ENCODE measurements around the gene ARRDC1. TPM values are rescaled to one million over a fixed set of nuclear protein-coding genes. Genes with fewer than 3 reads are reported as not detected.
A peak's percentile ranks its signal among the peaks of the same experiment; 100 is the strongest.
"Not testable (repeated sequence)": the region's sequence is repeated elsewhere in the genome, so short reads cannot be mapped to it uniquely, and the experiment has no call there.

ARRDC1 gene
- polyA plus RNA-seq, 4 donors: 63.4 to 236 (median 123) TPM

DNA sequence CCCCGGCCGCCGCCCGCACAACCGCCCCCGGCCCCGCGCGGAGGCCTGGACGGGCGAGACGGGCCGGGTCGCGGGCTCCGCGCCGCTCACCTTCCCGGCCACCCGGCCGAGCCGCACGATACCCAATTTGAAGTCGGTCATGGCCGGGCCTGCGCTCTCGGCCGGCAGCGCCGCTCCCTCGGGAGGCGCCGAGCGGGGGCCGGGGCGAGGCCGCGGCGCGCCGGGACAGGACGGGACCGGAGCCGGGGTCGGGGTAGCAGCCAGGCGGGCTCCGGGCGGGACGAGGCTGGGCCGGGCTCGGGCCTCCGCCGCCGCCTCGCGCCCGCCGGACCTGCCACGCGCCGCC is 15.4 kb upstream of the ARRDC1 start:
- peak overlapping the region in 1 of 3 donors; percentile 13 for H3K27ac ChIP-seq (ENCODE audit: low read depth in 1 of 3, low read length in 2 of 3)

DNA sequence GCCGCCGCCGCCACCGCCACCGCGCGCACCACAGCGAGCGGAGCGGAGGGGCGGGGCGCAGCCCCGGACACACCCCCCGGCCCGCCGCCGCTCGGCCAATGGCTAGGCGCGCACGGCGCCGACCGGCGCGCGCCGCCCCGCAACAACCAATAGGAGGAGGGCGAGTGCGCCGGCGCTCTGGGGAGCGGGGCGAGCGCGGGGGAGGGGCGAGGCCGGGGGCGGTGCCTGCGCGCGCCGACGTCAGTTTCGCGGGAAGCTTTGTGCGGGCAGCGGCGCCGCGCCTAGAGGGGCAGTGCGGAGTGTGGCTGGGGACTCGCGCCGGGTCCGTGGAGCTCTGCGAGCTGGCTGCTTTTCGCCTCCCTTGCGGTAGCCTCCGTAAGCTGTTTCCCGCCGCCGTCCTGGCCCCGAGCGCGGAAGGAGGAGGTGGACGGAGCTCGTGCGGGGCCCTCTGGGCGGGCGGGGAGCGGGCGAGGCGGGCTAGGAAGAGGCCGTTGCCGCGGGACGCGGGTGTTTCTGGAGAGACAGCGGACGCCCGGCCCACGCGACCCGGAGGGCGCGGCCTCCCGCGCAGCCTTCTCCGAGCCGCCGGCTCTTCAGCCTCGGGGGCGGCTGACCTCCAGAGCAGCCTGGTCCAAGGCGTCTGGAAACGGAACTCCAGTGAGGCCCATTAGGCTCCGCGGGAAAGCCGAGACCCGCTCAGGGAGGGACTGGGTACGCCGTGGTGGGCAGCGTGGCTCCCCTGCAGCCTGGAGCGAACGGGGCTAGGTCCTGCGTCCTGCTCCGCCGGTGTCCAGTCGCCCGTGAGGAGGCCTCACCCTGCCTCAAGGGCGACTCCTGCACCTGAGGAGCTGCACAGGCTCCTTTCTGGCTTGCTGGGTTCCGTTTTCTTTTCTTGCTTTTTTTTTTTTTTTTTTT is 14.8 kb upstream of the ARRDC1 start, which contains the start of gene ZMYND19:
ZMYND19 (minus strand) TSS at position 44 of the 915 bp plus-strand sequence. CDS start 249 bp downstream, outside the sequence.
- Histone ChIP-seq H3K4me3 (ENCODE audit: low read depth in 1 of 3, low read length in 3 of 3) (peak within 1 kb of the TSS; percentile 66 to 86 (median 79)), H3K4me1 (ENCODE audit: control insufficient read depth in 3 of 3, insufficient read depth in 2 of 3, low read depth in 1 of 3, low read length in 2 of 3) (peaks cover 0 to 7% (median 3%) of the 10 kb centered on the region in 3 donors), H3K36me3 (ENCODE audit: control insufficient read depth in 3 of 3, insufficient read depth in 2 of 3, low read depth in 1 of 3, low read length in 3 of 3) (peaks cover 2 to 26% (median 5%) of the 10 kb centered on the region in 3 donors), H3K27ac (ENCODE audit: low read depth in 1 of 3, low read length in 2 of 3) (peak within 1 kb of the TSS in 1 of 3 donors; percentile 47), H3K27me3 (ENCODE audit: control insufficient read depth in 3 of 3, insufficient read depth in 3 of 3, low read length in 3 of 3) (no peaks in the 10 kb centered on the region), H3K9me3 (ENCODE audit: control insufficient read depth in 2 of 2, insufficient read depth in 1 of 2, low read depth in 1 of 2, low read length in 1 of 2) (no peaks in the 10 kb centered on the region)
- 0 to 1% (median 1%) methylated on average over 70 to 113 of the region's 113 CpGs for WGBS, 3 donors
- no peak for FAIRE-seq
- peak; percentile 92 to 95 for DNase-seq

More for the DNA sequence above, 15.4 kb upstream of the ARRDC1 start:
- H3K4me3 ChIP-seq (ENCODE audit: low read depth in 1 of 3, low read length in 3 of 3): peak overlapping the region; percentile 58 to 86 (median 79)
- DNase-seq: no peak
- WGBS, 3 donors: 0 to 1% (median 0%) methylated on average over 35 to 61 of the region's 61 CpGs
- no peak for FAIRE-seq
- no peaks in the 10 kb centered on the region for H3K27me3 ChIP-seq (ENCODE audit: control insufficient read depth in 3 of 3, insufficient read depth in 3 of 3, low read length in 3 of 3)
- H3K9me3 ChIP-seq (ENCODE audit: control insufficient read depth in 2 of 2, insufficient read depth in 1 of 2, low read depth in 1 of 2, low read length in 1 of 2): no peaks in the 10 kb centered on the region
- H3K4me1 ChIP-seq (ENCODE audit: control insufficient read depth in 3 of 3, insufficient read depth in 2 of 3, low read depth in 1 of 3, low read length in 2 of 3): peaks cover 0 to 7% (median 3%) of the 10 kb centered on the region in 3 donors
- peaks cover 2 to 32% (median 8%) of the 10 kb centered on the region in 3 donors for H3K36me3 ChIP-seq (ENCODE audit: control insufficient read depth in 3 of 3, insufficient read depth in 2 of 3, low read depth in 1 of 3, low read length in 3 of 3)

DNA sequence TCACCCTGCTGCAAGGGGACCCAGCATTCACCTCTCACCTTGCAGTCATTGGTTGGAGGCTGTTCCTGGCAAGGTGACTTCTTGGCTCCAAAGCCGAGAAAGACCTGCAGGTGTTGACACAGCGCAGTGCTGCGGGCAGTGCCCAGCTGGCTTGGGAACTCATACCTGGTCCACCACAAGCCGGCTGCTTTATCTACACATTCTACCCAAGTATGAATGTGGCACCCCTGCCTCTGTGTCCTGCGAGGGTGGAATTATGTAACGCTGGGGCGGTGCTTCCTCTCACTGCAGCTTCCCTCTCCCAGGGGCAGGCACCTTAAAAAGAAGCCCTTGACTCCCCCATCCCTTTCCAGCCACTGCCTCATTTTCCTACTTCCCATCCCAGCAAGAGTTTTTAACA is 12.7 kb upstream of the ARRDC1 start:
- DNase-seq (no peak), FAIRE-seq (no peak)
- Histone ChIP-seq H3K4me1 (ENCODE audit: control insufficient read depth in 3 of 3, insufficient read depth in 2 of 3, low read depth in 1 of 3, low read length in 2 of 3) (peaks cover 0 to 7% (median 3%) of the 10 kb centered on the region in 3 donors), H3K36me3 (ENCODE audit: control insufficient read depth in 3 of 3, insufficient read depth in 2 of 3, low read depth in 1 of 3, low read length in 3 of 3) (peaks cover 0 to 9% (median 2%) of the 10 kb centered on the region in 3 donors), H3K27ac (ENCODE audit: low read depth in 1 of 3, low read length in 2 of 3) (no peak overlapping the region), H3K27me3 (ENCODE audit: control insufficient read depth in 3 of 3, insufficient read depth in 3 of 3, low read length in 3 of 3) (no peaks in the 10 kb centered on the region), H3K4me3 (ENCODE audit: low read depth in 1 of 3, low read length in 3 of 3) (no peak overlapping the region), H3K9me3 (ENCODE audit: control insufficient read depth in 2 of 2, insufficient read depth in 1 of 2, low read depth in 1 of 2, low read length in 1 of 2) (no peaks in the 10 kb centered on the region)
- WGBS, 3 donors: 44 to 76% (median 45%) methylated on average over 7 of the region's 7 CpGs

DNA sequence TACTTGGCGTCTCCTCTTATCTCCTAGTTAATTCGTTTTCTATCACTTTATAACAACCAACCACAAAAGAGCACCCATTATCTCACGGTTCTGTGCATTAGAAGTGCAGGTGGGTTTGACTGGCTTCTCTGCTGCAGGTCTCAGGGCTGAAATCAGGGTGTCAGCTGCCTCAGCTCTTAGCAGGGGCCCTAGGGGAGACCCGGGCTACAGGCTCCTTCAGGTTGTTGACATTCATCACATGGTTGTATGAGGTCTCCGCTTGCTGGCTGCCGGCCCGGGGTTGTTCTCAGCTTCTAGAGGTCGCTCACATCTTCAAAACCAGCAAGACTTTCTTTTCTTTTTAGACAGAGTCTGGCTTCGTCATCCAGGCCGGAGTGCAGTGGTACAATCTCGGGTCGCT is 12.3 kb upstream of the ARRDC1 start:
- Histone ChIP-seq H3K27ac (ENCODE audit: low read depth in 1 of 3, low read length in 2 of 3) (no peak overlapping the region), H3K27me3 (ENCODE audit: control insufficient read depth in 3 of 3, insufficient read depth in 3 of 3, low read length in 3 of 3) (no peaks in the 10 kb centered on the region), H3K4me1 (ENCODE audit: control insufficient read depth in 3 of 3, insufficient read depth in 2 of 3, low read depth in 1 of 3, low read length in 2 of 3) (peaks cover 0 to 7% (median 3%) of the 10 kb centered on the region in 3 donors), H3K4me3 (ENCODE audit: low read depth in 1 of 3, low read length in 3 of 3) (no peak overlapping the region), H3K9me3 (ENCODE audit: control insufficient read depth in 2 of 2, insufficient read depth in 1 of 2, low read depth in 1 of 2, low read length in 1 of 2) (no peaks in the 10 kb centered on the region), H3K36me3 (ENCODE audit: control insufficient read depth in 3 of 3, insufficient read depth in 2 of 3, low read depth in 1 of 3, low read length in 3 of 3) (peaks cover 0 to 5% (median 0%) of the 10 kb centered on the region in 3 donors)
- no peak for DNase-seq
- 54 to 70% (median 59%) methylated on average over 12 of the region's 12 CpGs for WGBS, 3 donors
- no peak for FAIRE-seq

DNA sequence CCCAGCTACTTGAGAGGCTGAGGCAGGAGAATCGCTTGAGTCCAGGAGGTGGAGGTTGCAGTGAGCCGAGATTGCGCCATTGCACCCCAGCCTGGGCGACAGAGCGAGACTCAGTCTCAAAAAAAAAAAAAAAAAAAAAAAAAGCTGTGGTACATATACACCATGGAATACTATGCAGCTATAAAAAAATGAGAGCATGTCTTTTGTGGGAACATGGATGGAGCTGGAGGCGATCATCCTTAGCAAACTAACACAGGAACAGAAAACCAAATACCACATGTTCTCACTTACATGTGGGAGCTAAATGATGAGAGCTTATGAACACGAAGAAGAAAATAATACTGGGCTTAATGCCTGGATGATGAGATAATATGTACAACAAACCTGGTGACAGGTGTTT is 8.9 kb upstream of the ARRDC1 start:
- FAIRE-seq; H3K27me3 ChIP-seq (ENCODE audit: control insufficient read depth in 3 of 3, insufficient read depth in 3 of 3, low read length in 3 of 3); DNase-seq; H3K4me1 ChIP-seq (ENCODE audit: control insufficient read depth in 3 of 3, insufficient read depth in 2 of 3, low read depth in 1 of 3, low read length in 2 of 3); H3K4me3 ChIP-seq (ENCODE audit: low read depth in 1 of 3, low read length in 3 of 3); H3K9me3 ChIP-seq (ENCODE audit: control insufficient read depth in 2 of 2, insufficient read depth in 1 of 2, low read depth in 1 of 2, low read length in 1 of 2); H3K27ac ChIP-seq (ENCODE audit: low read depth in 1 of 3, low read length in 2 of 3); H3K36me3 ChIP-seq (ENCODE audit: control insufficient read depth in 3 of 3, insufficient read depth in 2 of 3, low read depth in 1 of 3, low read length in 3 of 3): not testable (repeated sequence)
- WGBS, 3 donors: 94 to 97% (median 96%) methylated on average over 6 to 7 of the region's 7 CpGs

DNA sequence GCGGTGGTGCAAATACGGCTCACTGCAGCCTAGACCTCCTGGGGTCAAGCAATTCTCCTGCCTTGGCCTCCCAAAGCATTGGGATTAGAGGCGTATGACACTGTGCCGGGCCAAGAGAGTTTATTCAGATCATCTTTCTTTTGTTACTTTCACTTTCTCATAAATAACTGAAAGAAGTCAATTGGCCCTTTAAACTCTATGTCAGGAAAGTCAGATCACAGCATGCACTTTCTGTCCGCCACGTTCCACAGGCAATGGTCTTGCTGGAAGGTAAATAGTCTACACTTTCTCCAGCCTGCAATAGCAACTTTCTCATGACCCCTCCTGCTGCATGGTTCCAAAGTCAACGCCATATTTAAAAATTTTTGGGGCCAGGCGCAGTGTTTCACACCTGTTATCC is 6.5 kb upstream of the ARRDC1 start:
- no peaks in the 10 kb centered on the region for H3K36me3 ChIP-seq (ENCODE audit: control insufficient read depth in 3 of 3, insufficient read depth in 2 of 3, low read depth in 1 of 3, low read length in 3 of 3)
- FAIRE-seq: no peak
- peaks cover 0 to 5% (median 0%) of the 10 kb centered on the region in 3 donors for H3K27me3 ChIP-seq (ENCODE audit: control insufficient read depth in 3 of 3, insufficient read depth in 3 of 3, low read length in 3 of 3)
- H3K4me1 ChIP-seq (ENCODE audit: control insufficient read depth in 3 of 3, insufficient read depth in 2 of 3, low read depth in 1 of 3, low read length in 2 of 3): no peaks in the 10 kb centered on the region
- H3K9me3 ChIP-seq (ENCODE audit: control insufficient read depth in 2 of 2, insufficient read depth in 1 of 2, low read depth in 1 of 2, low read length in 1 of 2): no peaks in the 10 kb centered on the region
- DNase-seq: no peak
- H3K4me3 ChIP-seq (ENCODE audit: low read depth in 1 of 3, low read length in 3 of 3): no peak overlapping the region
- WGBS, 3 donors: 66 to 73% (median 66%) methylated on average over 8 of the region's 8 CpGs
- no peak overlapping the region for H3K27ac ChIP-seq (ENCODE audit: low read depth in 1 of 3, low read length in 2 of 3)

DNA sequence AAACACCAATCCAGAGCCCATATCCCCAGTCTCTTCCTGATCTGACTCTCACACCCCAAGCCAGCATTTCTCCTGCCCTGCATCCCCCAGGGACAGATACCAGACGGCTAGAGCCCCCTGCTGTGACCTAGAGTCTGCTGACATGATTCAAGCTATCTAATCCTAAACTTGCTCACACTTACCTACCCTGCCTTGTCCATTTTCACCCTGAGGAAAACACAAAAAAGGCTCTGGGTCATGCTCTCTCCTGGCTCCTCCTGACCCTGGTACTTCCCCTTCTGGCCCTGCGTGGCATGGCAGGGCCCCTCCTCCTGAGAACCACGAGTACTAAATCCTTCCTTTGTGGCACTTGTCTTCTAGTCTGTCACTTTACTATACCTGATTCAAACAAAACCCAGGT is 2.8 kb upstream of the ARRDC1 start:
- WGBS, 3 donors: 9 to 17% (median 11%) methylated on average over 3 of the region's 3 CpGs
- H3K4me1 ChIP-seq (ENCODE audit: control insufficient read depth in 3 of 3, insufficient read depth in 2 of 3, low read depth in 1 of 3, low read length in 2 of 3): peaks cover 3 to 12% (median 5%) of the 10 kb centered on the region in 3 donors
- peaks cover 0 to 12% (median 0%) of the 10 kb centered on the region in 3 donors for H3K27me3 ChIP-seq (ENCODE audit: control insufficient read depth in 3 of 3, insufficient read depth in 3 of 3, low read length in 3 of 3)

DNA sequence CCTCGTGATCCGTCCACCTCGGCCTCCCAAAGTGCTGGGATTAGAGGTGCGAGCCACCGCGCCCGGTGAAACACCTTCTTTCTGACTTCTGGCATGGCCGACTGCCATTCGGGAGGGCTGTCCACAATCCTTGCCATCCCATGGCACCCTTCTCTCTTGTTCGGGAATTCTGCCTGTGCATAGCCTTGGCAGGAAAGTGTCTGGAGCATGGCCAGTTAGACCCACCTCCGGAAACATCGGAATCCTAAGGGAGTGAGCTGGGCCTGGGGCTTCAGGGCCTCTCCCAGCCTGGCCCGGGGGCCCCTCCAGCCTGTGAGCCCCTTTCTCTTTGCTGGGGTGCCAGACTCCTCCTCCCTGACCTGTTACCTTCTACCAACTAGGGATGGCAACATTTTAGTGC is 1.6 kb upstream of the ARRDC1 start:
- Histone ChIP-seq H3K4me3 (ENCODE audit: low read depth in 1 of 3, low read length in 3 of 3) (no peak overlapping the region), H3K27ac (ENCODE audit: low read depth in 1 of 3, low read length in 2 of 3) (no peak overlapping the region), H3K36me3 (ENCODE audit: control insufficient read depth in 3 of 3, insufficient read depth in 2 of 3, low read depth in 1 of 3, low read length in 3 of 3) (peaks cover 0 to 7% (median 0%) of the 10 kb centered on the region in 3 donors), H3K4me1 (ENCODE audit: control insufficient read depth in 3 of 3, insufficient read depth in 2 of 3, low read depth in 1 of 3, low read length in 2 of 3) (peaks cover 3 to 15% (median 5%) of the 10 kb centered on the region in 3 donors), H3K27me3 (ENCODE audit: control insufficient read depth in 3 of 3, insufficient read depth in 3 of 3, low read length in 3 of 3) (peaks cover 0 to 12% (median 0%) of the 10 kb centered on the region in 3 donors), H3K9me3 (ENCODE audit: control insufficient read depth in 2 of 2, insufficient read depth in 1 of 2, low read depth in 1 of 2, low read length in 1 of 2) (no peaks in the 10 kb centered on the region)
- no peak for FAIRE-seq
- DNase-seq: no peak
- 78 to 88% (median 81%) methylated on average over 12 to 13 of the region's 13 CpGs for WGBS, 3 donors

More for the DNA sequence above, 2.8 kb upstream of the ARRDC1 start:
- Histone ChIP-seq H3K36me3 (ENCODE audit: control insufficient read depth in 3 of 3, insufficient read depth in 2 of 3, low read depth in 1 of 3, low read length in 3 of 3) (no peaks in the 10 kb centered on the region), H3K27ac (ENCODE audit: low read depth in 1 of 3, low read length in 2 of 3) (no peak overlapping the region), H3K9me3 (ENCODE audit: control insufficient read depth in 2 of 2, insufficient read depth in 1 of 2, low read depth in 1 of 2, low read length in 1 of 2) (no peaks in the 10 kb centered on the region), H3K4me3 (ENCODE audit: low read depth in 1 of 3, low read length in 3 of 3) (no peak overlapping the region)
- DNase-seq: no peak
- FAIRE-seq: no peak

All from small intestine (tissue), 7 donors.